ENCODE results near the gene BRD1.
"Not testable (repeated sequence)": the region's sequence is repeated elsewhere in the genome, so short reads cannot be mapped to it uniquely, and the experiment has no call there.

BRD1 gene

GRCh38 chr22:49781886-49782285, 45.8 kb downstream of the BRD1 start:
- DNase-seq: not testable (repeated sequence)

GRCh38 chr22:49781289-49781782, 46.3 kb downstream of the BRD1 start:
- no peak for DNase-seq

- no peak for DNase-seq
These were observed 46.9 kb downstream of the BRD1 start for GRCh38 chr22:49780698-49781288.

DNA sequence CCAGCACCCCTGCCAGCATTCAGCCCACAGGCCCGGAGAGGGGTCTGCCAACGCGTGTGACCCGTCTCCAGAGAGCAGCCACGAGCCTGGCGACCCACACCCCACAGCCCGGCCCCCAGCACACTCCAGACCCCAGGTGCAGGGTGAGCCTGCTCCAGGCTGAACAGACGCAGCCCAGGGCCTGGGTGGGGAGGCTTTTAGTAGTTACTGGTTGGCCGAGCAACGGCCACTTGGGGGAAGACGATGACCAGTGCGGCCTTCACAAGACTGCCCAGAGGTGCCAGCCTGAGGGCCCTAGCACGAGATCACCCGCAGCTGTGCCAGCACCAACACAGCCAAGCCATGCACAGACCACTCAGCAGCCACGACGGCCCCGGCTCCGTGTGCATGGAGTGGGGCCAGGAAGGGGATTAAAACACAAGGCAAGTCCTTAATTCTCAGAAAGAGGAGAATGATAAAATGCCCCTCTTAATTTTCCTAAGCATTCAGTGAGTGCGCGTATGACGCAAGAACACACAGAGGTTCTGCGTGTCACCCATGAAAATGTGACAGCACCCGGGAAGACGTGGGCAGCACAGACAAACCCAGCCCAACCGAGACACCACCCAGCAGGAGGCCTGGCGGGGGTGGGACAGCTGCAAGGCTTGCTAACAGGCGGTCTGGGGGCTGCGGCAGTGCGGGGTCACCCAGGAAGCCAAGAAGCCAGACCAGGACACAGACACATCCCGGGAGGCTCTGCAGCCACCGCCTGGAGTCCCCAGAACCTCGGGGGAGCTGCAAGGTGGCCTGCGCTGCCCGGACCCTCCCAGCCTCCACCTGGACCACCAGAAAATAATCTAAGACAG, 47.6 kb downstream of the BRD1 start:
- no peak for DNase-seq

DNA sequence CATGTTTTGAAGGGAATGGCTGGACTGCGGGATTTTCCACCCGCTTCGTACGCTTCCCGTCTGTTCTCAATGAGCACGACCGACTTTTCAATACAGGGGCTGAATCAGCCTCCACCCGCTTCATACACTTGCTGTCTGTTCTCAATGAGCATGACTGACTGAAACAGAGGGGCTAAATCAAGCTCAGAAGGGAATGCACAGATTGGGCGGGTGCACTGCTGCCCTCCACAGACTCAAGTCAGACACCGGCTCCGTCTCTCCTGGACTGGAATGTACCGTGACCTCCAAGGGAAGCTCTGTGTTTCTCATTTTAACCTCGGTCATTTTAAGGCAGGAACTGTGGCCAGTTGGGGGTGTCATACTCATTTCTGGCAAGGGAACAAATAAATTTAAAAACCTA, 48.5 kb downstream of the BRD1 start:
- DNase-seq: no peak

GRCh38 chr22:49777569-49778249, 50.0 kb downstream of the BRD1 start:
- no peak for DNase-seq

- no peak for DNase-seq
These were observed 50.8 kb downstream of the BRD1 start for GRCh38 chr22:49776891-49777290.

- no peak for DNase-seq
These were observed 51.7 kb downstream of the BRD1 start for GRCh38 chr22:49775867-49776511.

GRCh38 chr22:49775191-49775866, 52.3 kb downstream of the BRD1 start:
- DNase-seq: no peak

DNA sequence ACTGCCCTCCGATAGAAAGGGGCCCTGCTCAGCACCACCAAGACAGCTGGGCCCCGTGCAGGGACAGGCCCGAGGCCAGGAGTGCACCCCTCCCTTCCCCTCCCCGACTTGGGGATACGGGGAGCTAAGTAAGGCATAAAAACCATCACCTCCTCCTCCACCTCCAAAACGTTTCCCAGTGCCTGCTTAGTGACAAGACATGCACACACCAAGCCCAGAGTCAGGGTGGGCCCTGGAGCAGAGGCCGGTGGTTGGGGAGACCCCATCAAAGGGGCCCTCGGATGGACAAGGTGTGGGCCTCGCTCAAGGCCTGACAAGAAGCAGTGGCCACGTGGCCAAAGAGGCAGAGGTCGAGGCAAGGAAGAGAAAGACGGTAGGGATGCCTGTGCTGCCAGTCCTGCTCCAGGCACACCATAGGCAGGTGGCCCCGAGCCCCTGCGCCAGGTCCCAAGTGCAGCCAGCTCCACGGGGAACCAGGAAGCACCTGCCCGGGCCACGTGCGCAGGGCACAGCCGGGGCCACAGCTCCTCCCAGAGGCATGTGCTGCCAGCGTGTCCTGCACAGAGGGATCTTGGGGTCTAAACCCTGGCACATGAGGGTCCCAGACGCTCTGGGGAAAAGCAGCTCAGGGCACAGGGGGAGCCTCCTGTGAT, 53.0 kb downstream of the BRD1 start:
- no peak for DNase-seq

DNA sequence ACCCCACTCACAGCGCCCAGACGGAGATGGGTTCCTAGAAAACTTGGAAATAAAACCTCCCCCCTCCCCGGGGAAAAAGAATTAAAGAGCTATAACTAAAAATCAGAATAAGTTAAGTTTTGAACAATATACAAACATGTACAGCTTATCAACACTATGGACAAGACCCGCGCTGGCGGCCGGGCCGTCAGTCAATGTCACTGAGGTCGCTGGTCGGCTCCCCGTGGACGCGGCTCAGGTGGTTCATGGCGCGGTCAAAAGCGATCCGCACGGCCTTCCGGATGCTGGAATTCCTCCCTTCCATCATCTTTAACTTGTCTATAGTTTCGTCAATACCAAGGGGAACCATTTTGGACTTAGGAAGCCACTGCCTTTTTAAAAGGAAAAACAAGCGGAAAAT, 53.6 kb downstream of the BRD1 start:
- no peak for DNase-seq

DNA sequence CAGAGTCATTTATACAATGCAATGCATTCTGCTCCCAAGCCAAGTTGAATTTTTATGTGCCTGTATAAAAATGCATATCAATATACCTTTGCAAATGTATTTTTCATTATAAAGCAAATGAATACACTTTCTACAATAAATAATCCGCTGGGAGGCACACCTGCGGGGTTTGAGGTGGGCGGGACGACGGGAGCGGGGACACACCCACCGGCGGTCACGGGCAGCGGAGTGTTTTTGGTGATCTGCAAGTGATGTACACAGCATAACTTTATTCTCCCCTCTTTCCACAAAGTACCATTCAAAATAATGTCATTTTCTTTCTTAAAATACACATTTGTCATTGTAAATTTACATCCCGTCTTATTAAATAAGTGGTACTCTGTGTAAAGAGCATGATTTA, 54.1 kb downstream of the BRD1 start:
- DNase-seq: no peak

- DNase-seq: no peak
These were observed 55.0 kb downstream of the BRD1 start for GRCh38 chr22:49772692-49773091.

DNA sequence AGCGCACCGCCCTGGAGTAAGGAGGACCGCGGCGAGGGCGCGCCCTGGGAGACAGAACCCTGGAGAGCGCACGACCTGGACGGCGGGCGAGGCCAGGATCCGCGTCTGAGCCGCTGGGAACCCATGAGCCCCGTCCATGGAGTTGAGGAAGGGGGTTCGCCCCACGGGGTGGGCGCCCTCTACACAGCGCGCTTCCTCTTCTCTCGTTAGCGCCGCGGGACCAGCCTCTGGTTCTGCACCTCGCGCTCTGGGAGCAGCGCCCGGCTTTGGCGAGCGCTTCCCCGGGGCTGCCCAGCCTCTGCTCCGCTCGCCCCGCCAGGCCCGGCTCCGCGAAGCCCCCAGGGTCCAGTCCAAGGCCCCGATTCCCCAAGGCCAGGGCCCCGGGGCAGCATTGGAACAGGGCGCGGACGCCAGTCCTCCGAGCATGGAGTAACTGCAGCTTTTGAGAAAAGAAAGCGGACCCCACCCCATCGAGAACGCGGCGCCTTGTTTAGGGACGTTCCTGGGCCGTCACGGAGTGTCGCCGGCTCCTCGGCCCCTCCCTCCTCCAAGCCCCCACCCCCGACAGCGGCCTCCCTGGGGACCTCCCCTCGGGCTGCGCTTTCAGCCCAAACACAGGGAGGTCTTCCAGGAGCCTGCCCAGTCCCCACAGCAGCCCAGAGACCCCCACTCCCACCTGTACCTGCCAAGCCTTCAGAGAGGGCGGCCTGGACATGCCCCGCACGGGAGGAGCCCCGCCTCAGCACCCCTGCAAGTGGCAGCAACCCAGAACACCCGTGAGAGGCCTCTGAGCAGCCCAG, 56.2 kb downstream of the BRD1 start:
- no peak for DNase-seq

DNA sequence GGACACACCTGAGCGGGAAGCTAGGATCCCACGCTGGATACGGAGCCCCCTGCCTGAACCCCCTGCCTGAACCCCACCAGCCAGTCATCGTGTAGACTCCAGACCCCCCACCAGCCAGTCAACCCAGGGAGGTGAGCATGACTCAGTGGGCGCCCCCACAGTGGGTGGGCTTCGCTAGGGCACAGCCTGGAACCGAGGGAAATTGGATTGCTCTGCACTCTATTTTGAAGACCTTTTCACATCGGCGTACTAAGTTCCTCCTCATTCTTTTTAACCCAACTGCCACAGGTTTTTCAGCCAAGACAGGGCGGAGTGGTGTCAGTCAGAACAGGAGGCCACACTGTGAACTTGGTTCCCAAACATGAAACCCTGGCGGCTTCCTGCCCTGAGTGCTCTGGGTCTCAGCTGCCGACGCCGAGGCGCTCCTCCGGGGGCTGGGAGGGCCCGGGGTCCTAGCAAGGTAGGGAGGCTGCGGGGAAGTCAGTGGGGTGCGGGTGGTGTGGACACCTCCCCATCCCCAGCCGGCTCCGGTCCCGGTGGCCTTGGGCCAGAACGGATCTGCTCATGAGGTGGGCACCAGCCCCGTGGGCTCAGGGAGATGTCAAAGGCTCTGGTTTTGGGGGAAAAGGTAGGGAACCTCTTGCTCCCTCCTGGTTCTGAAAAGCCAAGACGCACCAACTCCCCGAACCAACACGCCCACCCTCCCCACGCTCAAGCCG, 57.0 kb downstream of the BRD1 start:
- DNase-seq: no peak

DNA sequence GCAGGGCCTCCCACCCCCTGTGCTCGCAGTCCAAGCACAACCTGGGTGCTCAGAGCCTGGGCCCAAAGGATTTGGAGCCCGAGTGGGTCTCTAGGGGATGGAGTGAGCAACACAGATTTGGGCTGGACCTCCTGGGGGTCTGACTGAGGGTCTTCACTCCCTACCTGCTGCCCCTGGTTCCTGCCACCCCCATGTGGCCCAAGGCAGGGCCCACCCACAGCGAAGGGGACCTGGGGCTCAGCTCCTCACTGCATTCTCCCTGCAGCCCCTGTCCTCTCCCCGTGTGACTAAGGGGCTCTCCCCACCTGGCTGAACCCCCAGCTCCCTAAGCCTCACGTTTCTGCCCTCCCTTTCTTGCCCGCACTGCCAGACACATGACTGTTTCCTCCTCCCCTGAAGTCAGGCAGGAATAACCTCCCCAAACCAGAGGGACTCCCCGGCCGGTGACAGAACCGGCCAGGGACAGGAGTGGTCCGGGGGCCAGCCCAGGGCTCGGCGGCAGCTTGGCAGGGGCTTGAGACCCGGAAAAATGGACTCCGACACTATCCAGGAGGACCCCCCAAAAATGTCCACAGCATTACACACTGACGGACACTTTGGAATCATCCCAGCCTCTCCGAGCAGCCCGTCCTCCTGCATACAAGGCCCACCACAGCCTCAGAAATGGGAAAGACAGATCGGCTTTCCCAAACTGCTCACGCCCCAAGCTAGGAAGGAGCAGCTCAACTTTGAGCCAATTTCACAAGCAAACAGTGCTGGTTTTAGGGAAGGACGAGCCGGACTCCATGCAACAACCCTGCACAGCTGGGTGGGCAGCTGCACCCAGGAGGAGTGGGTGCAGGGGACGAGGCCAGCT, 57.8 kb downstream of the BRD1 start:
- DNase-seq: no peak

- DNase-seq: no peak
These were observed 58.6 kb downstream of the BRD1 start for GRCh38 chr22:49768951-49769690.

DNA sequence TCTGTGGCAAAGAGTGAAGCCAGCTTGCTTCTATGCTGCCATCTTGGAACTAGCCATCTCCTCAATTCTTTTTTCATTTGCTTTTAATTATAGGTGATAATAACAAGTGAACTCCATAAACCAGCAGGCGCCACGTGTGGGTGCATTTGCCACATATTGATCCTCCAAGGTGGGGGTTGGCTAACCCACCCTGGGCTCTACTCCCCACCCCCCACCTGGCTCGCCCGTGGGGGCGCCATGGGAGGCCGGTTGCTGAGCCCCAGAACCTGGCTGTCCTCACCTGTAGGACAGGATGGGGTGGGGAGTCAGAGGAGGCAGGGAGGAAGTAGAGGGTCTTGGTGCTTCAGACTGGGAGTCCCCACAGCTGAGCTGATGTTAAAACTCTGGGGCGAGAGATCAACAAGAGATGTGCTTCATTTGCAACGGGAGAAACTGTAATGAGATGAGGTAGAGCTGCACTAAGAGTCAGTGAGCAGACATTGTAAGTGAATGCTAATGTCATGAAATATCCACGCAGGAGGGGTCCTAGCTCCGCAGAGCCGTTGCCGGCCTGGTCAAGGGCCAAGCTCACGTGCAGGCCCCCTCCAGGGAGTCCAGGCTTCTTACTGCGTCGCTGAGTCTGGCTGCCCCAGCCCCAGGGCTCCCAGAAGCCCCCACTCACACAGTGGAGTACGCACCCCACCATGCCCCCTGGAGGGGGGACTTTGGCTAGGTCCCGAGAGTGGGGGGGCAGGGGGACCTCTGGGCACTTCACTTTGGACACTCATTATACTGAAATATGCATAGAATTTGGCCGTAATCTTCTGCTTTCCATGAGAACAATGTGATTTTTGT, 59.4 kb downstream of the BRD1 start:
- DNase-seq: no peak

Measured in activated naive CD4-positive, alpha-beta T cell (primary cell).